ENCODE measurements around the gene TLX1. TPM values are rescaled to one million over a fixed set of nuclear protein-coding genes. Genes with fewer than 3 reads are reported as not detected.

TLX1 gene
- total RNA-seq, 1 experiment from 2014 or later: not detected

- Mint-ChIP-seq H3K9me3 (ENCODE audit: unreplicated experiment) (no peaks in the 10 kb centered on the region), H3K27ac (ENCODE audit: low read depth, unreplicated experiment) (no peak overlapping the region), H3K4me3 (ENCODE audit: unreplicated experiment) (no peak overlapping the region), H3K27me3 (ENCODE audit: insufficient read depth, unreplicated experiment) (peaks cover 47% of the 10 kb centered on the region), H3K4me1 (ENCODE audit: insufficient read depth, unreplicated experiment) (peaks cover 11% of the 10 kb centered on the region), H3K36me3 (ENCODE audit: insufficient read depth, unreplicated experiment) (no peaks in the 10 kb centered on the region)
- ChIA-PET POLR2A (no interaction called here), CTCF (interaction anchor here (1.9 to 2.2 kb wide), 2 partner anchors 37 to 40 kb away, joined by 7 to 15 read pairs; no protein-coding TSS in a partner anchor)
- no peak for TF ChIP-seq CTCF (IDR thresholded peaks at IDR 0.05; ENCODE audit: unreplicated experiment)
- no TSS peak for BruUV-seq (replicated peaks)
- DNase-seq (ENCODE audit: unreplicated experiment): no peak
- intact Hi-C loops (cut with micrococcal nuclease): no loop called here
Observed at GRCh38 chr10:101135141-101136006, 4.3 kb downstream of the TLX1 start.

GRCh38 chr10:101136007-101136707 is 5.1 kb downstream of the TLX1 start:
- no TSS peak for BruUV-seq (replicated peaks)
- H3K27ac Mint-ChIP-seq (ENCODE audit: low read depth, unreplicated experiment): no peak overlapping the region

GRCh38 chr10:101136708-101137121 is 5.6 kb downstream of the TLX1 start:
- H3K9me3 Mint-ChIP-seq (ENCODE audit: unreplicated experiment): no peaks in the 10 kb centered on the region

More at GRCh38 chr10:101136007-101136707, 5.1 kb downstream of the TLX1 start:
- H3K4me3 Mint-ChIP-seq (ENCODE audit: unreplicated experiment): no peak overlapping the region
- no peak for TF ChIP-seq CTCF (IDR thresholded peaks at IDR 0.05; ENCODE audit: unreplicated experiment)
- no peak for DNase-seq (ENCODE audit: unreplicated experiment)
- H3K27me3 Mint-ChIP-seq (ENCODE audit: insufficient read depth, unreplicated experiment): peaks cover 47% of the 10 kb centered on the region
- no peaks in the 10 kb centered on the region for H3K9me3 Mint-ChIP-seq (ENCODE audit: unreplicated experiment)
- ChIA-PET CTCF (interaction anchor here (8.6 kb wide), 1 partner anchor 39 kb away, joined by 419 read pairs; no protein-coding TSS in a partner anchor), POLR2A (no interaction called here)
- no peaks in the 10 kb centered on the region for H3K36me3 Mint-ChIP-seq (ENCODE audit: insufficient read depth, unreplicated experiment)
- H3K4me1 Mint-ChIP-seq (ENCODE audit: insufficient read depth, unreplicated experiment): peaks cover 11% of the 10 kb centered on the region
- intact Hi-C loops (cut with micrococcal nuclease): no loop called here

More at GRCh38 chr10:101136708-101137121, 5.6 kb downstream of the TLX1 start:
- CTCF ChIA-PET: interaction anchor here (8.6 kb wide), 1 partner anchor 40 kb away, joined by 419 read pairs; no protein-coding TSS in a partner anchor
- POLR2A ChIA-PET: interaction anchor here (2.3 kb wide), 1 partner anchor 69 kb away, joined by 4 read pairs; no protein-coding TSS in a partner anchor
- Mint-ChIP-seq H3K27ac (ENCODE audit: low read depth, unreplicated experiment) (no peak overlapping the region), H3K4me1 (ENCODE audit: insufficient read depth, unreplicated experiment) (peaks cover 11% of the 10 kb centered on the region), H3K27me3 (ENCODE audit: insufficient read depth, unreplicated experiment) (peaks cover 47% of the 10 kb centered on the region), H3K4me3 (ENCODE audit: unreplicated experiment) (no peak overlapping the region), H3K36me3 (ENCODE audit: insufficient read depth, unreplicated experiment) (no peaks in the 10 kb centered on the region)
- DNase-seq (ENCODE audit: unreplicated experiment): no peak
- no TSS peak for BruUV-seq (replicated peaks)
- TF ChIP-seq CTCF (IDR thresholded peaks at IDR 0.05; ENCODE audit: unreplicated experiment): no peak
- intact Hi-C loops (cut with micrococcal nuclease): no loop called here

Data from MCF 10A (cell line).